ENCODE results near the gene CALHM1.

Gene CALHM1

GRCh38 chr10:103475437-103475836 is 16.7 kb upstream of the CALHM1 start:
- Mint-ChIP-seq H3K36me3 (ENCODE audit: insufficient read depth) (peaks cover 5% of the 10 kb centered on the region), H3K4me3 (no peak overlapping the region), H3K27ac (peak overlapping the region; percentile 19 to 41), H3K4me1 (ENCODE audit: low read depth in 2 of 2) (peaks cover 28 to 33% of the 10 kb centered on the region in 2 donors), H3K9me3 (no peaks in the 10 kb centered on the region), H3K27me3 (no peaks in the 10 kb centered on the region)
- DNase-seq (no peak), ATAC-seq (replicated peaks) (no peak)

- H3K27ac Mint-ChIP-seq, result peak overlapping the region in 1 of 2 donors; percentile 19
- H3K4me3 Mint-ChIP-seq, result no peak overlapping the region
- H3K4me1 Mint-ChIP-seq (ENCODE audit: low read depth in 2 of 2), result peaks cover 40 to 43% of the 10 kb centered on the region in 2 donors
- DNase-seq (no peak), ATAC-seq (replicated peaks) (no peak)
- H3K9me3 Mint-ChIP-seq, result no peaks in the 10 kb centered on the region
- H3K36me3 Mint-ChIP-seq (ENCODE audit: insufficient read depth), result peaks cover 5% of the 10 kb centered on the region
- no peaks in the 10 kb centered on the region for H3K27me3 Mint-ChIP-seq
Observed at GRCh38 chr10:103474077-103474476, 15.4 kb upstream of the CALHM1 start.

GRCh38 chr10:103473261-103473671 is 14.6 kb upstream of the CALHM1 start:
- no peak overlapping the region for H3K4me3 Mint-ChIP-seq

GRCh38 chr10:103472005-103472404 is 13.3 kb upstream of the CALHM1 start:
- peak overlapping the region; percentile 74 to 77 for H3K4me3 Mint-ChIP-seq
- H3K4me1 Mint-ChIP-seq (ENCODE audit: low read depth in 2 of 2), result peaks cover 43 to 44% of the 10 kb centered on the region in 2 donors
- no peaks in the 10 kb centered on the region for H3K27me3 Mint-ChIP-seq
- H3K9me3 Mint-ChIP-seq, result no peaks in the 10 kb centered on the region
- H3K27ac Mint-ChIP-seq, result peak overlapping the region; percentile 92 to 97
- H3K36me3 Mint-ChIP-seq (ENCODE audit: insufficient read depth), result peaks cover 5% of the 10 kb centered on the region
- DNase-seq (no peak), ATAC-seq (replicated peaks) (no peak)

More at GRCh38 chr10:103473261-103473671, 14.6 kb upstream of the CALHM1 start:
- H3K27ac Mint-ChIP-seq, result no peak overlapping the region
- ATAC-seq (replicated peaks) (no peak), DNase-seq (no peak)
- no peaks in the 10 kb centered on the region for H3K9me3 Mint-ChIP-seq
- H3K4me1 Mint-ChIP-seq (ENCODE audit: low read depth in 2 of 2), result peaks cover 41 to 42% of the 10 kb centered on the region in 2 donors
- H3K27me3 Mint-ChIP-seq, result no peaks in the 10 kb centered on the region
- H3K36me3 Mint-ChIP-seq (ENCODE audit: insufficient read depth), result peaks cover 5% of the 10 kb centered on the region

- DNase-seq (peak; percentile 66 to 70 (median 66)), ATAC-seq (replicated peaks) (peak; percentile 93)
- Mint-ChIP-seq H3K27ac (peak overlapping the region; percentile 92 to 97), H3K27me3 (no peaks in the 10 kb centered on the region), H3K36me3 (ENCODE audit: insufficient read depth) (peaks cover 5% of the 10 kb centered on the region), H3K4me3 (peak overlapping the region; percentile 74 to 77), H3K9me3 (no peaks in the 10 kb centered on the region), H3K4me1 (ENCODE audit: low read depth in 2 of 2) (peaks cover 45 to 50% of the 10 kb centered on the region in 2 donors)
Observed at GRCh38 chr10:103470761-103471653, 12.3 kb upstream of the CALHM1 start.

GRCh38 chr10:103469201-103469600 is 10.5 kb upstream of the CALHM1 start:
- no peak for ATAC-seq (replicated peaks)
- Mint-ChIP-seq H3K36me3 (ENCODE audit: insufficient read depth) (peaks cover 5% of the 10 kb centered on the region), H3K9me3 (no peaks in the 10 kb centered on the region), H3K4me1 (ENCODE audit: low read depth in 2 of 2) (peaks cover 40 to 50% of the 10 kb centered on the region in 2 donors), H3K27ac (peak overlapping the region; percentile 92 to 97), H3K27me3 (no peaks in the 10 kb centered on the region), H3K4me3 (no peak overlapping the region)
- no peak for DNase-seq

GRCh38 chr10:103467406-103467805 is 8.7 kb upstream of the CALHM1 start:
- no peak overlapping the region for H3K4me3 Mint-ChIP-seq
- H3K27ac Mint-ChIP-seq, result peak overlapping the region in 1 of 2 donors; percentile 77
- DNase-seq (no peak), ATAC-seq (replicated peaks) (no peak)
- no peaks in the 10 kb centered on the region for H3K27me3 Mint-ChIP-seq
- peaks cover 5% of the 10 kb centered on the region for H3K36me3 Mint-ChIP-seq (ENCODE audit: insufficient read depth)
- peaks cover 34 to 45% of the 10 kb centered on the region in 2 donors for H3K4me1 Mint-ChIP-seq (ENCODE audit: low read depth in 2 of 2)
- H3K9me3 Mint-ChIP-seq, result no peaks in the 10 kb centered on the region

GRCh38 chr10:103466734-103467133 is 8.0 kb upstream of the CALHM1 start:
- Mint-ChIP-seq H3K9me3 (no peaks in the 10 kb centered on the region), H3K4me1 (ENCODE audit: low read depth in 2 of 2) (peaks cover 28 to 38% of the 10 kb centered on the region in 2 donors), H3K27me3 (no peaks in the 10 kb centered on the region), H3K27ac (peak overlapping the region; percentile 17 to 53), H3K36me3 (ENCODE audit: insufficient read depth) (peaks cover 5% of the 10 kb centered on the region), H3K4me3 (no peak overlapping the region)
- ATAC-seq (replicated peaks), result no peak
- DNase-seq, result no peak

- DNase-seq (no peak), ATAC-seq (replicated peaks) (no peak)
- Mint-ChIP-seq H3K27ac (no peak overlapping the region), H3K4me3 (no peak overlapping the region), H3K4me1 (ENCODE audit: low read depth in 2 of 2) (peaks cover 20 to 30% of the 10 kb centered on the region in 2 donors), H3K36me3 (ENCODE audit: insufficient read depth) (no peaks in the 10 kb centered on the region), H3K27me3 (no peaks in the 10 kb centered on the region), H3K9me3 (no peaks in the 10 kb centered on the region)
Observed at GRCh38 chr10:103465411-103466179, 6.9 kb upstream of the CALHM1 start.

- no peak for DNase-seq
- H3K4me1 Mint-ChIP-seq (ENCODE audit: low read depth in 2 of 2), result peaks cover 20 to 24% of the 10 kb centered on the region in 2 donors
- ATAC-seq (replicated peaks), result no peak
- H3K9me3 Mint-ChIP-seq, result no peaks in the 10 kb centered on the region
- no peak overlapping the region for H3K27ac Mint-ChIP-seq
- H3K27me3 Mint-ChIP-seq, result no peaks in the 10 kb centered on the region
- H3K36me3 Mint-ChIP-seq (ENCODE audit: insufficient read depth), result no peaks in the 10 kb centered on the region
- H3K4me3 Mint-ChIP-seq, result no peak overlapping the region
Observed at GRCh38 chr10:103463499-103463898, 4.8 kb upstream of the CALHM1 start.

GRCh38 chr10:103459615-103460014 is 915 bp upstream of the CALHM1 start:
- no peak for DNase-seq
- no peaks in the 10 kb centered on the region for H3K9me3 Mint-ChIP-seq
- peaks cover 15 to 19% of the 10 kb centered on the region in 2 donors for H3K4me1 Mint-ChIP-seq (ENCODE audit: low read depth in 2 of 2)
- H3K36me3 Mint-ChIP-seq (ENCODE audit: insufficient read depth), result no peaks in the 10 kb centered on the region
- H3K4me3 Mint-ChIP-seq, result peak overlapping the region; percentile 57 to 64
- no peaks in the 10 kb centered on the region for H3K27me3 Mint-ChIP-seq
- peak overlapping the region; percentile 76 to 80 for H3K27ac Mint-ChIP-seq
- ATAC-seq (replicated peaks), result no peak

GRCh38 chr10:103457896-103458583 is 660 bp downstream of the CALHM1 start:
- no peak for ATAC-seq (replicated peaks)
- no peaks in the 10 kb centered on the region for H3K9me3 Mint-ChIP-seq
- no peak overlapping the region for H3K27ac Mint-ChIP-seq
- no peak for DNase-seq
- no peaks in the 10 kb centered on the region for H3K36me3 Mint-ChIP-seq (ENCODE audit: insufficient read depth)
- no peak overlapping the region for H3K4me3 Mint-ChIP-seq
- peaks cover 24 to 27% of the 10 kb centered on the region in 2 donors for H3K4me1 Mint-ChIP-seq (ENCODE audit: low read depth in 2 of 2)
- no peaks in the 10 kb centered on the region for H3K27me3 Mint-ChIP-seq

GRCh38 chr10:103457176-103457712 is 1.5 kb downstream of the CALHM1 start:
- Mint-ChIP-seq H3K36me3 (ENCODE audit: insufficient read depth) (no peaks in the 10 kb centered on the region), H3K4me1 (ENCODE audit: low read depth in 2 of 2) (peaks cover 30 to 32% of the 10 kb centered on the region in 2 donors), H3K9me3 (no peaks in the 10 kb centered on the region), H3K4me3 (peak overlapping the region in 1 of 2 donors; percentile 36), H3K27me3 (no peaks in the 10 kb centered on the region), H3K27ac (peak overlapping the region; percentile 41 to 87)
- DNase-seq, result no peak
- ATAC-seq (replicated peaks), result no peak

Data from effector memory CD8-positive, alpha-beta T cell (primary cell).